Ecto neural progenitor cell (in vitro differentiated cells): Measurements from ENCODE around the gene KLF5.
"Not testable (repeated sequence)": the region's sequence is repeated elsewhere in the genome, so short reads cannot be mapped to it uniquely, and the experiment has no call there.

Experiments used
- DNase-seq: peaks from one replicate; pipeline ENCODE4 v3.0.0-alpha.2; 2018; ENCODE audit warnings: low spot score

Gene KLF5

DNA sequence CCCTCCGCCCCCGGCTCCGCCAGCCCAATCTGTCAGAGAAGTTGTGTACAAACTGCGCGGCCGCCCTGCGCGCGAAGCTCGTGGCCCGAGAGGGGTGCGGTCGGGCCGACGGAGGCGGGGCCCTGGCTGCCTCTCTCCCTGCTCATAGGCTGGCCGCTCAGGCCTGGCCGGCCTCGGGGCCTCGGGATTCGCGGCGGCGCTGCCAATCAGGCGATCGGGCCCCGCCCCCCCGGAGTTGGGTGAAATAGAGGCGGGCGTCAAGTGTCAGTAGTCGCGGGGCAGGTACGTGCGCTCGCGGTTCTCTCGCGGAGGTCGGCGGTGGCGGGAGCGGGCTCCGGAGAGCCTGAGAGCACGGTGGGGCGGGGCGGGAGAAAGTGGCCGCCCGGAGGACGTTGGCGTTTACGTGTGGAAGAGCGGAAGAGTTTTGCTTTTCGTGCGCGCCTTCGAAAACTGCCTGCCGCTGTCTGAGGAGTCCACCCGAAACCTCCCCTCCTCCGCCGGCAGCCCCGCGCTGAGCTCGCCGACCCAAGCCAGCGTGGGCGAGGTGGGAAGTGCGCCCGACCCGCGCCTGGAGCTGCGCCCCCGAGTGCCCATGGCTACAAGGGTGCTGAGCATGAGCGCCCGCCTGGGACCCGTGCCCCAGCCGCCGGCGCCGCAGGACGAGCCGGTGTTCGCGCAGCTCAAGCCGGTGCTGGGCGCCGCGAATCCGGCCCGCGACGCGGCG is at the start of gene KLF5:
KLF5 (plus strand) TSS at position 270 of the 724 bp plus-strand sequence; CDS start at position 593, 323 bp downstream.
- peak; percentile 99 for DNase-seq

DNA sequence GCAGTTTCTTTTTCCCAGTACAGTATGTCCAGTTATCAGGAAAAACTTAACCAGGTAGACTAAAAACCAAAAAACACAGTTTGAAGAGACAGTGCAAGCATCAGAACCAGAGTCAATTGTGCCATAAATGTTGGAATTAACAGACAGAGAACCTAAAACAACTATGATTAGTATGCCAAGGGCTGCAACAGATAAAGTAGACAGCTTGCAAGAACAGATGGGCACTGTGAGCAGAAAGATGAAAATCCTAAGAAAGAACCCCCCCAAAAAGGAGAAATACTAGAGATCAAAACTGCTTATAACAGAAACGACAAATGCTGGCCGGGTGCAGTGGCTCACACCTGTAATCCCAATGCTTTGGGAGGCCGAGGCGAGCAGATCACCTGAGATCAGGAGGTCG is 47.1 kb upstream of the KLF5 start:
- no peak for DNase-seq

DNA sequence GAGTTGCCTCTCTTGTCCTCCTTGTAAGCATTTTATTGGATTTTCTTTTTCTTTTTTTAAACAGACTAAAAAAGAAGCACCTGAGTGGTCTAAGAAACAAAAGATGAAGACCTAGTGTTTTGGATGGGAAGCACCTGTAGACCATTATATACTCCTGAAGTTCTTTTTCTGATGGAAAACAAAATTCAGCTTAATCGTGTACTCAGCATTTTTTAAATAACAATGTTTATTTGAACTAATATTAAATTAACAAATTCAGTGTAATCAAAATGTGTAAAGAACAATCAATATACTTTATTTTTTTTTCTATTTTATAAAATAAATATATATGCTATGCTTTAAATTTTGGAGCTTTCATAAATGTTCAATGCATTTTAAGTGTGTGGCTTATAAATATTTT is 43.0 kb upstream of the KLF5 start:
- no peak for DNase-seq

DNA sequence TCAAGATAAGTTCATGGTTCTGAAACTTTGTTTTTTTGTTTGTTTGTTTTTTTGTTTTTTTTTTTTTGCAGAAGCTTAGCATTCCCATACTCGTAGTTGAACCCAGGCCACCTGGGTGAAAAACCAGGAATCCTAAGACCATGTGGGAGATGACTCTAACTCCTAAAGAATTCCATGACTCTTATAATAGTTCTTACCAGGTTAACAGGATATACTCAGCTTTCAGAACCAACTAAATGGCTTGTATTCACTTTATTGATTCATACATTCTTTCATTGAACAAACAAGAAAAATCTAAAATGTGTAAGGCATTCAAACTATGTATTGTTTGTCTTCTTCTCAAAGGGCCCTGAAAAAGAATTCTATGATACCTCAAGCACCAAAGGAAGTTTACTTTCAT is 40.5 kb upstream of the KLF5 start:
- DNase-seq = no peak

GRCh38 chr13:73025217-73026012 is 33.4 kb upstream of the KLF5 start:
- DNase-seq = no peak

- DNase-seq = no peak
These were observed 23.9 kb upstream of the KLF5 start for GRCh38 chr13:73034901-73035300.

DNA sequence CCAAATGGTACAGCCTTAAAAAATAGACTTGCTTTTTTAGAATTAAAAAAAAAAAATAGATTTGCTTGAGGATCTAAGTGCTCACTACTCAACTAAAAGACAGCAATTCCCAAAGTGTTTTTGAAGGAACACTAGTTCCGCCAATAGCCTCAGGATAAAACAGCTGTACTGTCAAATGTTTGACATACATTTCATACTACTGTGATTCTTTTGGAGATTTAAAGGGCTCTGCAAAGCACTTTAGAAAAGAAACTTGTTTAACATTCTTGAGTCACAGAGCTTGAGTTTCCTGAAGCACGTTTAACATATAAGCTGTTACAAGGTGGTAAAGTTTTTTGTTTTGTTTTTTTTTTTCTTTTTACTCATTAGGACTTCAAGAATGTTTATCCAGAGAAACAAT is 23.1 kb upstream of the KLF5 start:
- DNase-seq = no peak

GRCh38 chr13:73036566-73036965 is 22.2 kb upstream of the KLF5 start:
- no peak for DNase-seq

- DNase-seq = no peak
These were observed 20.7 kb upstream of the KLF5 start for GRCh38 chr13:73038064-73038463.

- DNase-seq = no peak
These were observed 19.4 kb upstream of the KLF5 start for GRCh38 chr13:73039201-73040108.

- no peak for DNase-seq
These were observed 18.3 kb upstream of the KLF5 start for GRCh38 chr13:73040484-73040883.

DNA sequence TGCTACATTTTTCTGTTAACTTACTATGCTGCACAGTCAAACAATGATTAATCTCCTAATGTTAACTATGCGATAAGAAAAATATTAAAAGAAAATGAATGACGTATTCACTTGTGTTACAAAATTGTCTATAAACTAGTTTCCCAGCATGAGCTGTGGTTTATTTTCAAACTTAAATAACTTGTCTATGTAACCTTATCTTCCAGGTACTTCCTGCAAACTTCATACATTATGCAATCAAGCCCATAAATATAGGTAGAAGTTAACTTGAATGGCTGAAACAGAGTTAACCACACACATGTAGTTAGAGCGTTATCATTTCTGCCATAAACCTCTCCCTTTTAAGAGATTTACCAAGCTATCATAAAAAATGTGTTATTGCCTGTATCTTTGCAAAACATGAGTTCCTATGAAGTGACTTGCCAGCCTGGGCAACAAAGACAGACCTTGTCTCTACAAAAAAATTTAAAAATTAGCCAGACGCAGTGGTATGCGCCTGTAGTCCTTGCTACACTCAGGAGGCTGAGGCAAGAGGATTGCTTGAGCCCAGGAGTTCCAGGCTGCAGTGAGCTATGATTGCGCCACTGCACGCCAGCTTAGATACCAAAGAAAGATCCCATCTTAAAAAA is 17.7 kb upstream of the KLF5 start:
- no peak for DNase-seq

GRCh38 chr13:73045031-73045430 is 13.8 kb upstream of the KLF5 start:
- no peak for DNase-seq

DNA sequence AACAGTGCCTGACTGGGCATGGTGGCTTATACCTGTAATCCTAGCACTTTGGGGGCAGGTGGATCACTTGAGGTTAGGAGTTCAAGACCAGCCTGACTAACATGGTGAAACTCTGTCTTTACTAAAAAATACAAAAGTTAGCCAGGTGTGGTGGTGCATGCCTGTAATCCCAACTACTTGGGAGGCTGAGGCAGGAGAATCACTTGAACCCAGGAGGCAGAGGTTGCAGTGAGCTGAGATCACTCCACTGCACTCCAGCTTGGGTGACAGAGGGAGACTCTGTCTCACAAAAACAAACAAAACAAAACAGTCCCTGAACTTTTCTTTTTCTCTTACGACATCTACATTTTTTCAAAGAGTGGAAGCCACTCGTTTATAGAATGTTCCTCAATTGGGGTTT is 10.2 kb upstream of the KLF5 start:
- DNase-seq = not testable (repeated sequence)

DNA sequence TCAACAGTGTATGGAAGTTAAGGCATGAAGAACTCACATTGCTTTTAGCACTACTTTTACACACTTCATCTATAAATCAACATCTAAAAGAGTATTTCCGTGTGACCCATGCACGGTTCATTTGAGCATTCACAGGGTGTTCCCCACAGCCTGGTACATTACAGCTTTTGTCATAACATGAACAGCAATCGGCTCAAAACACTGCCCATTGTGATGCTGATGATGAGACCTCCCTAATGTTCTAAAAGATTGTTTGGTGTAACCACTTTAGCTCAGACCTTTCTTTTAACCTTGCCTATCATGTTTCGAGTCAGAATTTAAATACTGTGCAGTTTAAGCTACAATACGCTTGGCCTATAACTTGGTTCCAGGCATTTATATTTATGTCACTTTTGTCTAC is 4.1 kb upstream of the KLF5 start:
- DNase-seq = no peak

GRCh38 chr13:73055813-73056564 is 2.8 kb upstream of the KLF5 start:
- DNase-seq = no peak

- no peak for DNase-seq
These were observed 2.2 kb upstream of the KLF5 start for GRCh38 chr13:73056565-73056962.

GRCh38 chr13:73057284-73058063 is 1.3 kb upstream of the KLF5 start:
- DNase-seq = no peak

DNA sequence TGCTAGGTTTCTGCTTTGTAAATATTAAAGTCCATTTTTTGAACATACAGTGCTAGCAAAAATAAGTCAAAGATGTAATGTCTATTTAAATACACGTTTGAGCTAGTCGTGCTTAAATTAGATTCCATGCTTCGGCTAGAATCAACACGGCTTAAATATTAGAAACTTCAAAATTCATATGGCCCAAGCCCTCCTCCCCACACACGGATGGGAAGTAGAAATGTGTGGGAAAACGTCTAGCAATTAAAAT is 816 bp upstream of the KLF5 start:
- no peak for DNase-seq

DNA sequence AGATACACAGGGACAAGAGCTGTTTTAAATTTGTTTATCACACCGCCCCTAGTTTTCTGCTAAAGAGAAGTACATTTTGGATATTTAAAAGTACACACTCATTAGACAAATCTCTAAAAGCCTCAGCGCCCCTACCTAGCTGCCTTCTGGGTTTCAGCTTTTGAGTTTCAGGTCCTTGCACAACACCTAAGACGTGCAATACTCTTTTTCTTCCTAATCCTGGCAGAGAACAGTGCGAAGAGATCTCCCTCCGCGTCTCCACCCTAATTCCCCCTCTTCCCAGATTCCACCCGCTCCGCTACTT is 421 bp upstream of the KLF5 start:
- DNase-seq = no peak
